GM18517 (cell line): Measurements from ENCODE around the gene PACSIN3.
A peak's percentile ranks its signal among the peaks of the same experiment; 100 is the strongest.

Source experiments
- ATAC-seq: cut with Tn5 transposase; IDR thresholded peaks from one replicate; pipeline ENCODE4 v1.9.1; 2021; ENCODE audit warnings: mild to moderate bottlenecking, moderate library complexity; ENCODE audit not compliant: unreplicated experiment

PACSIN3 gene

DNA sequence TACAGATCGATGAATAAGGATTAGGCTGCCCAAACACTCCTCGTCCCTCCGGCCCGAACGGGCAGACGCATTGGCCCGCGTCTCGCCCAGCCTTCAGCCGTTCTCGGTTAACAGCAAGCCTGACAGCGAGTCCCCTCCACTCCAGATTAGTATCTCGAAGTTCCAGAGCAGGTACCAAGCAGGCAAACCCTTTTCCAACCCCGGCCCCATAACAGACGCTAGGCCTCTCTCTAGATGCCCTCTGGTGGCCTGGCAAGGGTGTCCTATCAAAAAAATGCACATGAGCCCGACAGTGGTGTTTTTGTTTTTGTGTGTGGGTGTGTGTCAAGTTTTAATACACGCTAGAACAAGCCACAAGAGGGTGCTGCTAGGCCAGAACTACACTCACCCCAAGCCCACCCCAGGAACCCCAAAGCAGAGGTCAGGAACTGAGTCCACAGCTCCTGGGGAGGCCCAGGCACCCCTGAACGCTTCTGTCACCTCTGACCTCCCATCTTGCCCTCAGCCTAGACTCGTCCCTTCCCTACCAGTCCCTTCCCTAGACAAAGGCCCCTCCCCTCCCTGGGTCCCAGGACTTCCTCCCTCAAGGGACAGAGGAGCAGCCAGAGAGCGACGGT, 8.9 kb downstream of the PACSIN3 start:
- peak; percentile 57 for ATAC-seq

DNA sequence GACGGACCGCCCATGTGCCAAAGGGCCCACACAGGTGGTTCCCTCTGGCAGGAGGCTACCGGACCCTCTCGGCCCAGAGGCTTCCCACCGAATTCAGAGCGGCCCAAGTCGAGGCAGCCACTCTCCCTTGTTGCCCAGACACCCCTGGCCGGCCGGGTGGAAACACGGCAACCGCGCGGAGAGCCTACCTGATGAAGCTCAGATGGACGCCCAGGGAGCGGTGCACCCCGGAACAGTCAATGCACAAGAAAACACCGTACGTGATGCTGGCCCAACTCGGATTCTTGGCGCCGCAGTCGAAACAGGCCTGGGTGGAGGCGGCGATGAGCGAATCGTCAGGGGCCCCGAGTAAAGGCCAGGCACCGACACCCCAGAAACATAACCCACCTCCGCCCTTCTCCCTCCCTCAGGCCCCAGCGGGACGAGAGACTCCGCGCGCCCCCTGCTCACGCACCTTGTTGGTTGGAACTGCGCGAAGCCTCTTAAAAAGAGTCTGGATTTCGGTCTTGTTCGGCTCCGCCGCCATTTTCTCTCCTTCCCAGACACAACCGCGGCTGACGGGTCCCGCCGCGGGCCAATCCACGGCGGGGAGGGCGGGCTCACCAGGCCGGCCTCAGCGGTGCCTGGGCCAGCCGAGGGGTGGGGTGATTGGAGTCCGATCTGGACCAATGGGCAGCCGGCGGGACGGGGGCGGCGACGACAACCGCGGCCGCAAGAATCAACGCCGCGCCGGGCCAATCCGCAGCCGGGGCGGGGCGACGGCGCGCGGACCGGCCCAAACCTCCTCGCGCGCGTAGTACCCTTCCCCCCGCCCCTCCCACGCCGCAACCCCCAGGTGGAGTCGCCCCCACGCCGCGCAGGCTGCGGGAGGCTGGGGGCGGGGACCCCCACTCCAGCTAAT, 9.7 kb downstream of the PACSIN3 start, which contains the start of gene ARFGAP2:
Gene ARFGAP2, minus strand, starts transcription at position 552 of the 901 bp plus-strand sequence. Its CDS starts 26 bp downstream, at position 526.
- ATAC-seq, result peak; percentile 75

DNA sequence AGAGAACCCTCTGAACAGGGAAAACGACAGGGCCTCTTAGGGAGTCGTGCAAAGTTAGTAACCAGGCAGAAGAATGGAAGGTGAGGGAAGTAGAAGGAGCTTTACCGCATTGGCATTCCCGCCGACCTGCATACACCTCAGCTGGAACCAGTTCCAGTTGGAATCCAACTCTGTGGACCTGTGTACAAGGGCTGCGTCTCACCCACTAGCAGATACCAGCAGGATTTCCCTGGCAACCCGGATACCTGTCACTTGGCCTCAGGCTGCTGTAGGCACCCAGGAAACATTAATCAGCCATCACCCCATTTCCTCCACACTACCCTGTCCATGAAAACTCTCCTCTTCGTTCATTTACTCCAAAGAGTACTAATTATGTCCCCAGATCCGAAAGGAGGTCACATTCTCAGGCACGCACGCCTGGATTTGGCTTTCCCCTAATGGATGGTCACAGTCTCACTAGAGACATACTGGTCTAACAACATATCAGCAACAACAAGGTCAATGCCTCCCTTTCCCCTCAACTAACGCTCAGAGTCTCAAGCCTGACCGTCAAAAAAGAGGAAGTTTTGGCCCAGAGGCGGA, 10.4 kb downstream of the PACSIN3 start:
- ATAC-seq, result no peak

DNA sequence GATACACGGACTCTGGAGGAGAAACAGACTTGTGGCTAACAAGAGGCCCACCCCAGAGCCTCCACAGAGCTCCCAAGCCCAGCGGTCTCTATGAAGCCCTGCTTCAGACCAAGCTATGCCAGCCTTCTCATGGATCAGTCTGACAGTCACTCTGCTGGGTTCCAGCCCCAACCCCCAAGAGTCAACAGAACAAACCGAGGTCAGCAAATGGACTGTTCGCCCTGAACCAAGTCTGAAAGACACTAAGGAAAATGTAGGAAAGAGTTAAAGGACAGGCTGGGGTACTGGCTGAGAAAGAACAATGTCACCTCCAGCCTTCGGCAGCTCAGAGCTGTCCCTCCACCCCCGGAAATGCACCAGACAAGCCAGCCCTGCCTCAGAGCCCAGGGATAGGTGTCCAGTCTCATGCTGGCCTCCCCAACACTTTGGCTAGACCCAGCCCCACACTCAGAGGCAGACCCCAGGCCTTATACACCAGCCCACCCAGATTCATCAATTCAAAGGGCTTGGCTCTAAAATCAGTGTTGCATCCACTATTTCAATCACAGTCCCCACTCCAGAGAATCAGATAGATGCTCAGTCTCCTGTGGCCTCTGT, 13.4 kb downstream of the PACSIN3 start:
- no peak for ATAC-seq

DNA sequence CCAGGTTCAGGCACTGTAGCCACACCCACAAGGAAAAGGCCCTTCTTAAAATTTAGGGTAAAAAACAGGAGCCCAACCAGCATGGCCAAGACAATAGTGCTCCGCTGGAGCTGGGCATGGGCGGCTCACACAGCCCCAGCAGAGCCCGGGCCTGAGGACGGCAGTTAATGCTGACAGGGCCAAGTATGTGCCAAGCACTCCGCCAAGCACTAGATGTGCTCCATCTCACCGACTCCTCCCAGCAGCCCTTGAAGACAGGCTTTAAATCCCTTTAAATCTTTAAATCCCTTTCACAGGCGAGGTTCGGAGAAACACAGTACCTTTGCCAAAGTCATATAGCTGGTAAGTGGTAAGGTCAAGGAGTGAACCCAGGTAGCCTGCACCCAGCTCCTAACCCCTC, 14.4 kb downstream of the PACSIN3 start:
- ATAC-seq, result no peak

DNA sequence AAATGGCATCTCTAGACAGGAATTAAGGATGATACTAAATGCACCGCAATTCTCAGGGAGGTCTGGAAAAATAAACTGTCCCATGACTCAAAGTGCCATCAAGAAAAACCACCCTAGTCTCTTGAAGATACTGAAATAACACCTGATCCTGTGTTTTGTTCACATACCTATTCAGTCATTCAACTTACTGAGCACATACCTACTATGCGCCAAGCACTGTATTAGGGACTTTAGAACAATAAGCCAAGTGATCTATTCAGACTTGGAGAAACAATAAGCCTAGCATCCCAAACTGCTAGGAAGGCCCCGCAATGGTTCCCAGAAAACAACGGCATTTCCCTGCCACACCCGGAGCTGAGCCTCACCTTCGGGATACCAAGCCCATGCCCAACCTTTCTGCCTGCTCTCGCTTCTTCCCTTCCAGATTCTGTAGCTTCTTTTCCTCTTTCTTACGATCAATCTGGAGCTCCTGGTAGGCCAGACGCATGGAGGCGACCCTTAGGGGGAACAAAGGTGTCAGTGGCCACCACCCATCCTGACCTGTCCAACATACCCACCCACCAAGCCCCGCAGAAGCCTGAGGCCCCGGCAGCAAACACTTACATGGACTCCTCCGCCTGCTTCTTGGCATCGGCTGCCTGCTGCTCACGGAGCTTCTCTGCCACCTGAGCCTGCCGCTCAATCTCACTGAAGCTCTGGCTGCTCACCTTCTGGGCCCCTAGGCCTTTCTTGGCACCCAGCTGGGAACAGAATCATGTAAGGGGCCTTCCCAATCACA, 15.0 kb downstream of the PACSIN3 start:
- no peak for ATAC-seq

DNA sequence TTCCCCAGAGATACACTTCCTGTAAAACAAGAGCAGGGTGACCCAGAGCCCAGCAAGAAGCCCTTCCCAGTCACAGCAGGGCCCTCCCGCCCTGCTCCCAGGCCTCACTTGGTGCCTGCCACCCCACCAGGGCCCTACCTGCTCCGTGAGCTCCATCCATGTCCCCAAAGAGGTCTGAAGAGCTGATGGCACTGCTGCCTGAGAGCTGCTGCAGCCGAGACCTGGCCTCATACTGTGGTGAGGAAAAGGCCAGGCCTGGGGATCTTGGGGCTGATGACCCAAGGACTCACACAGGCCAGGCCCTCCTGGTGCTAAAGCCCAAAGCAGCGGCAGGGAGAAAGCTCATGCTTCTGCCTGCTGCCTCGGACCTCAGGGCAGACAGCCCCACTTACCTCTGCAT, 19.9 kb downstream of the PACSIN3 start:
- ATAC-seq, result no peak

DNA sequence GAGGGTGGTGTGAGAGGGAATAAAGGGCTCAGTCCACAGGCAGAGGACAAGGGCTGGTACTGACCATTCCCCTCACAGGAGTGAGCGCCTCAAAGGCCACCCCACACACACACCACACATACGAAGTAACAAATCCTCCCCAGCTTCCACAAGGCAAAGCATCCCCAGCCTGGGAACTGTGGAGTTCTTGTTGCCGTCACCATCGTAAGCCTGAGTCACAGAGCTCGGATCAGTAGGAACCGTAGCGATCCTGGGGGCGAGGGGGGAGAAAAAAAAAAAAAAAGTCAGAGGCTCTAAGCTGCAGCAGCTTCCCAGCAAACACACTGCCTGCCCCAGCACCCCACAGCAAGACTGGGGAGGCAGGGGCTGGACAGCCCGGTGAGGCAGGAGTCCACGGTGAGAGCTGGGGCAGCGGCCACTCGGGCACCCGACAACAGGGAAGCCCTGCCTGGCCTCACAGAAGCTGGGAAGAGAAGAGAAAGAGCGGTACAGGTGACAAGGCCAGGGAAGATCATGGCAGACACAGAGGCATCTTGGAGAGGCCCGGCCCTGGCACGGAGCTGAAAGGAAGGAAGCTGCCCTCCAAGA, 20.9 kb downstream of the PACSIN3 start:
- ATAC-seq, result no peak

DNA sequence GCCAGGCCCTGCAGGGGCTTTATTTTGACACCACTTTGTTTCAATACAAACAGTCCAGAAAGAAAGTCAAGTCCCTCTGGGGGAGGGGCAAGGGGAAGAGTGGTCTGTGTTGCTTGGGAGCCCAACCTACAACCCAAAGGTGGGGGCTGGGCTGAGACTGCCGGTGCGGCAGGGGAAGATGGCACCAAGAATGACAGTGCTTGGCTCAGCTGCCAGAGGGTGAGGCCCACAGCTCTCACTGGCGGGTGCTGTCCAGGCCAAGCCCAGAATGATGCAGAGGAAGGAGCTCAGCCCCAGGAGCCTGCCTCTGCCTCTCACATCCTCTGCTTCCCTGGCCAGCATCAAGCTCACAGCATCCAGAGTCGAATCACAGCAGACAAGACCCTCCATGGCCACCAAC, 21.9 kb downstream of the PACSIN3 start:
- no peak for ATAC-seq

DNA sequence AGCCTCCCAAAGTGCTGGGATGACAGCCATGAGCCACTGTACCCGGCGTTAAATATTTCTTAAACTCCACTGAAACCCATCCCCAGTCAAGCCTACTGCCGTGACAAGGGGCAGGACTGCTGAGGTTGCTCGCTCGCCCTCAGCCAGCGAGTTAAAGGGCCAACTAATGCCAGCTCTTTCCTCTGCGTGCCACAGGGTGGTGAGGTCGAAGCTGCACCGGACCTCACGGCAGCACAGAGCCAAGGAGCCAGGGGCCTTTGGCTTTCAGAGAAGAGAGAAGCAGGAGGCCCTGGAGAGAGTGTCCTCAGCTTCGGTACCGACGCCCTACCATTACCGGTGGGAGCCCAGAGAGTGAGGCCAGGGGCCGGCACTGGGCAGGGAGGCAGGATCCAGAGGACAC, 22.3 kb downstream of the PACSIN3 start:
- no peak for ATAC-seq

DNA sequence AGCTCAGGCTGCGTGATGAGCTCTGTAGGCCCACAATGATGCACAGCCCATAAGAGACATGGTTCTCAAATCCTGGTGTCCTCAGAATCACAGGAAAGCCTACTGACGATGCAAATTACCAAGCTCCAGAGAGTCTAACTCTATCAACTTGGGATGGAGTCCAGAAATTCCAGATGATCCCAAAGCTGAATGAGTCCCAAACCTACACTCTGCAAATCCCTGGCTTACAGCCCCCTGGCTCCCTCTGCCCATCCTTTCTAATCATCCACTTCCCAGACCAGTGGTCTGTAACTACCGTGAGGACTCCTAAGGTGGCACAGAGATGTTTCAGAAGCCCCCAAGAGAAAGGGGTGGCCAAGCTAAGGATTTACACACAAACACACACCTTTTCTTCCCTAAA, 23.0 kb downstream of the PACSIN3 start:
- no peak for ATAC-seq

DNA sequence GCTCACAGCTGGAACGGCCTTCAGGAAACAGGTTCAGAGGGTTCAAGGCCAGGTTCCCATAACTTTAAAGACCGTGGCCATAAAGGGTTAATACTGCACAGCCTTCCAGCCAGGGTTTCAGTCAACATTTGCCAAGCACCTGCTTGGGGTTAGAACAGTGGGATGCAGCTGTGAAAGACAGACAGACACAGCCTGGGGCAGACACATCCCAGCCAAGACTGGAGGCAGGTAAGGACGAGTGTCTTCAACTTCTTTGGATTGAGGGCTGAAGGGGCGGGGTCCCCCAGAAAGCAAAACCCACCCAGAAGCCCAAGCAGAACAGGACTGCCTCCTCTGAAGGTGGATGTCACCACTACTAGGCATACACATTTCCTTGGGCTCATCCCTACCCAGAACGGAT, 23.8 kb downstream of the PACSIN3 start:
- ATAC-seq, result no peak

DNA sequence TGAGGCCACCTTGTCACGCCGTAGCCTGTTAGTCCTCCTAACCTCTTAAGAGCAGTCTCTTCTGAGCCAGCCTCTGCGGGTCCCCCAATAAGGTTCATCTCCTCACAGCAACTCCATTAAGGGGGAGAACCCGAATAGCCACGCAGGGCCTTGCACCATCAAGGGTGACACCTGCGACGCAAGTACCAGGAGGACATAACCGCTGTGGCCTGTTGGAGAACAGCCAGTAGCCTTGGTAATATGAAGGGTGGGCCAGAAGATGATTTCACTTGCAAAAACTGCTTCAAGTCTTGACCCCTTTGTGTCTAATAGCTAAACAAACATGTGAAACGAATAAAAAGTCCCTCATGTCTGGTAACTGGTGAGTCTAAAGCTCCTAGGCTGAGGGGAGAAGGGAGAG, 24.3 kb downstream of the PACSIN3 start:
- no peak for ATAC-seq

DNA sequence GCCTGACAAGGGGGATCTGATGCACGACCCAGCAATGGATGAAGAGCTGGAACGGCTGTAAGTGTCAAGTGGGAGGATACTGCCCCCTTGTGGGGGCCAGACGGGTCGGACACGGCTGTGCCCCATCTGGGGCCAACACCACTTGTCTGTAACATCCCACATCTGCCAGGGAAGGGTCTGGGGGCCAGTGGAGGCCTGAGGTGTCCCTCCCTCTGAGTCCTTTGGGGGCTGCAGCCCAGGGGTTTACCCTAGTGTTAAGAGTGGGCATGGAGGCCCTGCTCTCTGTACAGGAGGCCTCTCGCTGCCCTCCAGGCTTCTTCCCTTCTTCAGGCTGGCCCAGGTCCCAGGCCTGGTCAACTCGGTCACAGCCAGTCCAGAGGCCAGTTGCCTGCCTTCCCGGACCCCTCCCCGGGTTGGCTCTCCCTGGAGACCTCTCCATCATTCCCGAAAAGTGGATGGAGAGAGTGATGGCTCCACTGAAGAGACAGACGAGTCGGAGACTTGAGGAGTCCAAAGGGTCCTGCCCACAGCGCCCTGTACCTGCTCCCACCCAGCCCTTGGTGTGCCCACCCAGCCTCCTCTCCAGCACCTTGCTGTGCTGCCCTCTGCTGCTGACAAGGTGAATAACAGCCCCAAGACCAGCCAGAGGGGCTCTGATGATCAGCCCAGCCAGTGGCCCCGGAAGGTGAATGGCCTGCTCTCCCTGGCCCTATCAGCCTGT, 24.9 kb downstream of the PACSIN3 start:
- ATAC-seq, result no peak

DNA sequence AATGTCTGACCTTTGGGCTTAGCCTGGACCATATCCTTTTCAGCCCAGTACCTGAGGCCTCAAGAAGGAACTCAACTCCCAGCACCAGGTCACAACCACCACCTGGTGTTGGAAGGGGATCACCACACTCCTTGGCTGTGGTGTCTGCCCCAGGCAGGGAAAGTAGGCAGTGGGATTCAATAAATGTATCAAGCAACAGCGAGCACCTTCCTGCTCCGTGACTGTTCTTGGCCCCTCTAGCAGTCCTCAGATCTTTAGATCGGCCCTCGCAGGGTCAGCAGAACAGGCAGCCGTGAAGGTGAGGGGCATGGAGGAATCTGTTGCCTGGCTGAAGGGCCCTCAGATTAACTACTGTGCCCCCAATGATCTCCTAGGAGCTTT, 25.5 kb downstream of the PACSIN3 start:
- no peak for ATAC-seq

DNA sequence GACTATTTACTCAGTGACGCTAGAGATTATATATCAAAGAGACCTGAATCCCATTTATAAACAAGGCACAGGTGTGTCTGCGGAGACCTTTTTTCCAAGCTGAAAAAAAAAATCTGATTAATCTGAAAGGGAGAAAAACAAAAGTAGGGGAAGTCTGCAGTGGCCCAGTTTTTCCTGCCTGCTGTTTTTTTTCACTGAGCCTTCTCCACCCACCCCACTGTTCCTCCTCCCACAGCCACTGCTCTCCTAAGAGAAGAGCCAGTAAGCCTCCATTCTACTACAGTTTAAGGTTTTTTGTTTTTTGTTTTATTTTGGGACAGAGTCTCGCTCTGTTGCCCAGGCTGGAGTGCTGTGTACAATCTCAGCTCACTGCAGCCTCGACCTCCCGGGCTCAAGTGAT, 28.0 kb downstream of the PACSIN3 start:
- ATAC-seq, result no peak

DNA sequence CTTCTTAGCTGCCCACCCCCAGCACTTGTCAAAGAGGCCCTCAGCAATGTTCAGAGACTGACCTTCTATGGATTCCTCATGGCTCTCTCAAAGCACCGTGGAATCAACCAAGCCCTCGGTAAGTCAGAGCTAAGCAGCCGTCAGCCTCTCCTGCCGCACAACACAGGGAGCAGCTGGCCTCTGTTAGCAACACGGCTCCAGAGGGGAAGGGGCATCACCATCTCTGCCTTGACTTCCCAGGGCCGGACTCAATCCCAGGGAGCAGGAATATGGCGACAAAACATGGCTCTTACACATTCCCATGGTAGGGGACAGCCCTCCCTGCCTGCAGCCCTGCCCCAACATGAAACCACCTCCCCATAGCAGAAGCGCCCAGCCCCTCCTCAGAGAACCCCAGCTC, 28.4 kb downstream of the PACSIN3 start:
- ATAC-seq, result no peak

DNA sequence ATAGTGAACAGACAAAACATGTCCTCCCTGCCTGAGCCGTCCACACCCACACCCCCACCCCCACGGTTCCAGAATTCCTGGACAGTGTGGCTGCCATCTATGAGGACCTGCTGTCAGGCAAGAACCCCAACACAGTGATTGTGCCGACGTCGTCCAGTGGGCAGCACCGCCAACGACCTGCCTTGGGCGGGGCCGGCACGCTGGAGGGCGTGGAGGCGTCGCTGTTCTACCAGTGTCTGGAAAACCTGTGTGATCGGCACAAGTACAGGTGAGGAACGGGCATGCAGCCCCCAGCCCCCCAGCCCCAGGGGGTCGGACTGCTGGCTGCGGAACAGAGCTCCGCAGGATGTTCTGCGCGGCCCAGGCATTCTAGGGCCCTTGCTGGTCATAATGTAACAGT, 29.3 kb downstream of the PACSIN3 start:
- ATAC-seq, result no peak

DNA sequence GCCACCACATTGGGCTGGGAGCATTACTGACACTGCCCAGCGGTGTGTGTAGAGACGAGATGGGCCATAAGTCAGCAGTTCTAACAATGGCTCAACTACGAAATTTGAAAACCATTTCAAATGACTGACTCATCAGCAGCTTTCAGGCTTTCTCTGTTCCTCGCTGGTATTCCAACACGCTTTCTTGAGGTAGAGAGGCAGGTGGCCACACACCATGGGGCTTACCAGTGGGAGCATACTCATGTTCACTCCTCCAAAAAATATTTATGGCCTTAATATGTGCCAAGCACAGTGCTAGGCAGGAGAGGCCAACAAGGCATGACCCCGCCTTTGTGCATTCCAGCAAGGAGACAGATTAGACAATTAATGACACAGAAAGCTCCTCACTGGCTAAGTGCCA, 29.9 kb downstream of the PACSIN3 start:
- no peak for ATAC-seq

DNA sequence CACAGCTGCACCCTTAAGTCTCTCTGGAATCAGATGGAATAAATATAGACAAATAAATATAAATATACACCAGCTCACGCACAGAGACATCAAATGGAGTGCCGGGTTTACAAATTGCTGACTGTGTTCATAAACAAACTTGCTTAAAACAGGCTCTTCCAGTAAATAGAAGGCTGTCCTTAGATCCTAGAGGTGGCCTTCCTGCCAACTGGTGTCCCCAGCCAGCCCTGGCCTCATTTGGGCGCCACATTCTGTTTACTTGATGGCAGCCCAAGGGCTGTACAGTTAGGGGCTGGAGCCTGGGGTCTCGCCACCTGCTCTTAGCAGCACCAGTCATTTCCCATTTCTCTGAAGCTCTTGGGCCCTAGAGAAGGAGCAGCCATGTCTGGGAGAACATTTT, 30.4 kb downstream of the PACSIN3 start:
- ATAC-seq, result no peak
